ENCODE results near the gene PGR. TPM values are rescaled to one million over a fixed set of nuclear protein-coding genes. Genes with fewer than 3 reads are reported as not detected.

The PGR gene
- total and polyA plus RNA-seq, 2 of the 8 experiments (the other 6 are each of a cell fraction or from before 2014, with no cell fraction given) = 0.03 to 0.35 TPM

DNA sequence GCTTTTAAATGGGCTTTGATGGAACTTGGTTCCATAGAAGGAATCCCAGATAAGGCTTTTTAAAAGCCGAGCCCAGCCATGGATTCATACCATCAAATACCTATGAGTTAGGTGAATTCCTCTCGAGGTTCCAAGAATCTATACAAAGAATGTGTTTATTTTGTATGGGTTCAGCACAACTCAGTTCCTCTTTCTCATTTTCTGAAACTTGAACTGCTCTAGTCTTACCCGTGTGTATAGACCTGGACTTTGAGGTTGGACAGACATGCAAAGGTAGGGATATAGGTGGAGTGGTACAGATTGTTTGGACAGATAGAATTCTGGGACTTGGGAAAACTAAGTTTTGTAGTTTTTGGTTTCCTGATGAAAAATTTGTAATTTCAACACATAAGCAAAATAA is 97.9 kb downstream of the PGR start:
- POLR2A ChIA-PET (ENCODE audit: partially characterized antibody) = no interaction called here
- H3K4me1 ChIP-seq (replicated peaks in 1 of 4; ENCODE audit: control insufficient read depth in 3 of 4, insufficient read depth in 4 of 4, low read length in 3 of 4) = no peaks in the 10 kb centered on the region
- H2AK5ac ChIP-seq (ENCODE audit: low read depth, low read length) = no peak overlapping the region
- H4K8ac ChIP-seq (ENCODE audit: extremely low read depth, insufficient read depth, low read length) = no peak overlapping the region
- H2AFZ ChIP-seq (ENCODE audit: low read length) = no peak overlapping the region
- no peaks in the 10 kb centered on the region for H3K79me1 ChIP-seq (ENCODE audit: low read depth, low read length)
- no peak overlapping the region for H3K4ac ChIP-seq (replicated peaks; ENCODE audit: insufficient read length, low read depth, low read length)
- H2BK120ac ChIP-seq (replicated peaks; ENCODE audit: low read depth, low read length) = no peak overlapping the region
- no peak overlapping the region for H2BK12ac ChIP-seq (ENCODE audit: low read depth, low read length)
- H3K27ac ChIP-seq (ENCODE audit: low read depth, low read length) = no peak overlapping the region
- H3K36me3 ChIP-seq (ENCODE audit: control insufficient read depth in 2 of 4, insufficient read depth in 4 of 4, low read length in 3 of 4) = no peaks in the 10 kb centered on the region
- H3K14ac ChIP-seq (ENCODE audit: insufficient read length) = no peak overlapping the region
- DNase-seq (ENCODE audit: low read depth in 1 of 2, low spot score in 2 of 2) (no peak), FAIRE-seq (no peak)
- no peak overlapping the region for H2BK15ac ChIP-seq (ENCODE audit: low read length)
- H3K23me2 ChIP-seq (ENCODE audit: low read depth, low read length) = no peaks in the 10 kb centered on the region
- CTCF ChIA-PET (ENCODE audit: partially characterized antibody) = no interaction called here
- H4K91ac ChIP-seq (replicated peaks; ENCODE audit: insufficient read length, low read length) = no peak overlapping the region
- H3K18ac ChIP-seq (ENCODE audit: extremely low read depth, low read length) = no peak overlapping the region
- no peak overlapping the region for H4K5ac ChIP-seq (ENCODE audit: insufficient read length, low read depth, low read length)
- H3K4me3 ChIP-seq (ENCODE audit: extremely low read depth in 1 of 4, insufficient read depth in 2 of 4, low read depth in 3 of 4, low read length in 4 of 4) = no peak overlapping the region
- H2BK5ac ChIP-seq (ENCODE audit: low read depth, low read length) = no peak overlapping the region
- 91% methylated on average over 3 of the region's 3 CpGs; no CpG with 5 or more reads in 1 of the 2 experiments for WGBS, 2 experiments (ENCODE audit: extremely low coverage in 1 of 2, insufficient coverage in 1 of 2, insufficient read length in 1 of 2, insufficient replicate concordance in 2 of 2, low coverage in 1 of 2, low lambda C conversion rate in 2 of 2, missing lambda C conversion rate in 1 of 2)
- no peak overlapping the region for H3K4me2 ChIP-seq (ENCODE audit: insufficient read depth in 1 of 2, low read depth in 2 of 2, low read length in 2 of 2)
- H3K23ac ChIP-seq (ENCODE audit: insufficient read length) = no peak overlapping the region
- H4K20me1 ChIP-seq (replicated peaks in 1 of 2; ENCODE audit: control insufficient read depth in 1 of 2, insufficient read depth in 2 of 2, low read length in 2 of 2) = no peaks in the 10 kb centered on the region
- H3K56ac ChIP-seq (replicated peaks; ENCODE audit: insufficient read length, low read depth, low read length) = no peak overlapping the region
- no peak overlapping the region for H3K9ac ChIP-seq (replicated peaks in 1 of 4; ENCODE audit: extremely low read depth in 1 of 4, low read depth in 3 of 4, low read length in 3 of 4)
- H3K79me2 ChIP-seq (ENCODE audit: control insufficient read depth in 1 of 2, insufficient read depth in 2 of 2, low read length in 2 of 2) = no peaks in the 10 kb centered on the region
- H3K9me3 ChIP-seq (ENCODE audit: insufficient read depth in 2 of 2, low read depth in 1 of 2, low read length in 1 of 2) = no peaks in the 10 kb centered on the region
- no peak for TF ChIP-seq HDAC6 (IDR thresholded peaks at IDR 0.05; ENCODE audit: low read depth, low read length)
- TF ChIP-seq TBP (IDR thresholded peaks at IDR 0.05; ENCODE audit: low read depth, low read length) = no peak
- no peak overlapping the region for H2BK20ac ChIP-seq (ENCODE audit: low read length)
- H3K27me3 ChIP-seq (replicated peaks in 1 of 4; ENCODE audit: control insufficient read depth in 3 of 4, extremely low read depth in 1 of 4, insufficient read depth in 3 of 4, low read length in 3 of 4) = no peaks in the 10 kb centered on the region
